LNCAP (cell line): ENCODE data around the gene KSR1.

Source experiments
- CTCF ChIP-seq: fragments of 450-650 bp; IDR thresholded peaks from 2 replicates; pipeline ENCODE4 v1.5.1; 2017; ENCODE audit warnings: mild to moderate bottlenecking

KSR1 gene

GRCh38 chr17:27455236-27455913 is 873 bp upstream of the KSR1 start:
- TF ChIP-seq CTCF = no peak

GRCh38 chr17:27456681-27457359 is 572 bp downstream of the KSR1 start:
- TF ChIP-seq CTCF = no peak

GRCh38 chr17:27457360-27457715 is 1.1 kb downstream of the KSR1 start:
- TF ChIP-seq CTCF = no peak

- TF ChIP-seq CTCF = no peak
Observed at GRCh38 chr17:27457731-27458523, 1.7 kb downstream of the KSR1 start.

- TF ChIP-seq CTCF = no peak
Observed at GRCh38 chr17:27458524-27458908, 2.3 kb downstream of the KSR1 start.

- TF ChIP-seq CTCF = no peak
Observed at GRCh38 chr17:27459433-27459832, 3.2 kb downstream of the KSR1 start.

- TF ChIP-seq CTCF = no peak
Observed at GRCh38 chr17:27460196-27460725, 4.0 kb downstream of the KSR1 start.
